GM21528 (cell line): ENCODE results near the gene EVA1B.

Experiments used
- ATAC-seq: cut with Tn5 transposase; IDR thresholded peaks from one replicate; pipeline ENCODE4 v1.9.1; 2021; ENCODE audit warnings: mild to moderate bottlenecking, moderate library complexity; ENCODE audit not compliant: unreplicated experiment, low FRiP score

The EVA1B gene

DNA sequence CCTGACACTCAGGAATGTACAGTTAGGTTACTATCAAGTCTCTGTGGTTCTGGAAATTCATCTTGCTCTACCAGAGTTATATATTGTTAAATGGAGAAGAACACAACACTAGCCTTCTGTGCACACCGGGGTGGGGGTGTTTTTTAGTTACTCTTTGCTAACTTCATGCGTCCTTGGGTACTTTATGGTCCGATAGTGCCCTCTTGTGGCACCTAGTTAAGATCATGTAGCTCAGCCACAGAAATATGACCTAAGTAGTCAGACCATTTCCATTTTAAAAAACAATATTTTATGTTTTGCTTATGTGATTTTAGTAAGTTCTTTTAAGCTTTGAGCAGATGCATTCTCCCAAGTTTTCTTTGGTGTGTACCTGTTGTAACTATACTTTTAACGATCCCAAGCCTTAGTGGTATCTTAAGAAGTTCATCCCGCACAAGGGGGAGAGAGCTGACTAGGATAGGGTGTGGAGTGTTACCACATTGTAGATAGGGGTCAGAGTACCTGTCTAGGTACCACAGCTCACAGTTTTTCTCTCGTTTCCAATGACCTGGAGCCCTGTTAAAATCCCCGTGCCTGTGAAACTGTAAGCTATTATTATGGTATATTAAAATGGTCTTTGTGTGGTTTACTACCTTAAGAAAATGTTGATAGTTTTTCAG lies 37.9 kb downstream of the EVA1B start:
- no peak for ATAC-seq

DNA sequence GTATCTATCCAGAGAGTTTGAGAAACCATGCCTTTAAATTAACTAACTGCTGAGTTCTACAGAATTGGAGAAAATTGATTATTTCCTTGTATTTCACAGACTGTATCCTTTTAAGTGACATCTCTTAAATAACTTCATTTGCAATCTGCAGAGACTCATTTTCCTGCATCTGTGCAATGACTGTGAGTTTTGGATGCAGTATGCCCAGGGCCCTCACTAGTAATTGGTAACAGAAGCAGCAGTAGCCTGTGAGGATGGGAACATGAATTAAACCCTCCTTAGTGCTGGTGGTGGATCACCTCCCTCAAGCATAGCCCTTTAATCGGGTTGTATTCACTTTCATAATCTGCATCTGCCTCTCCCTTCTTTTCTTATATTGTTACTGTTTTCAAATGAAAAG lies 38.9 kb downstream of the EVA1B start:
- no peak for ATAC-seq

DNA sequence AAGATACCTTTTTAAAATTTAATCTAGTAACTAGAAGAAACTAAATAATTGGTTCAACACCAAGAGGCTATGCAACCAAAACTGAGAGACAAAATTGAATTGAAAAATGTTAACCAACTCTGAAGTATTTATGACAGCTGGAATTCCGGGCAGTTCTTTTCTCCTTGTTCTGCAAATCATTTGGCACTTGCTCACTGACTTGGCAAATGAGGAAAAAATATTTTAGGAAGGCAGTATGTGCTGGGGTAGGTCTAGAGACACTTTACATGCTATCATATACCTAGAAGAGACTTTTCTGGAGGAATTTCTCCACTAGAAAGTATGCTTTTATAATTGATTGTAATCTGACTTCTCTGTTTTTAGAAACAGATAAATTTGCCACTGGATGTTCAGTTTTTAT lies 39.4 kb downstream of the EVA1B start:
- ATAC-seq, result no peak

DNA sequence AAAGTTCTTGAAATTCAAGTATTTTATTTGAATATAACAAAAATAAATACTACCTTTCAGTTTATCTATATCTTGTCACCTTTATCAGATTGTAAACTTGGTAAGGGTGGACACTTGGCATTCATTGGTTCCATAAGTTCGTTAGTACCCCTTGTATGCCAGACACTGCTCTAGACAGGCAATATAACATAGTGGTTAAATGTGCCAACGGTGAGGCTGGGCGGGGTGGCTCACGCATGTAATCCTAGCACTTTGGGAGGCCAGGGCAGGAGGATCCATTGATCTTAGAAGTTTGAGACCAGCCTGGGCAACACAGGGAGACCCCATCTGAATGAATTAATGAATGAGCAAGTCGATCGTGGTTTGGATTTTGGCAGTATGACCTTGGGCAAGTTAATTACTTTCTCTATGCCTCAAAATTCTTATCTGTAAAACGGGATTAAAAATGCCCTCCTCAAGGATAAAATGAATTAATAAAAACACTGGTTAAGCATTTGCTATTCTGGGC lies 43.6 kb downstream of the EVA1B start:
- ATAC-seq, result no peak

DNA sequence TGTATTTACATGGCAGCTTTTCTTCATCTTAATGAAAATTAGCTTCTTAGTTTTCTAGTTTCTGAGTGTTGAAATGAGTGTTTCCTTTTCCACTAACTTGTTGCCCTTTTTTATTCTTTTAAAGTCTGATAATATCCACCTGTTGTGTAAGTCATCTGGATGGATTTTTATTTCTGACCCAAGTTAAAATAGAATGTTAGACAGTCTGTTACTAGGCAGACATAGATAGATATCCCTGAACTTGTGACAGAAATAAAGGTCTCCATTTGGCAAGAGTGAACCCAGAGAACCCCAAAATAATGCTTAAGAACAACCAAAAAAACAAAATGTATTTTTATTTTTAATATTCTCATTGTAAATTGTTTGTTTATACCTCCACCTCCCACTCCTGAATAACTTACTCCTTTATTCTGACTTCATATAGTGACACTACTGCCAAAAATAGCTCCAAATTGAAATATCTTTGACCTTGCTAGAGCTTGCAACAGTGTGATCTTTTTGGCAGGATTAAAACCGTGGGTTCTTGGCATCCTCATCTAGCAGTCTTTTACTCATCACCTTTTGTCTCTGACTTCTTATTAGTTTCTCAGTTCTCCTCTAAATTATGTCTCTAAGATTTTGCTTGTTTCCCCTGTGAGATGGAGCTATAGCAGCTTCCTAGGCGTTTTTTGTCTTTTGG lies 44.2 kb downstream of the EVA1B start:
- no peak for ATAC-seq

DNA sequence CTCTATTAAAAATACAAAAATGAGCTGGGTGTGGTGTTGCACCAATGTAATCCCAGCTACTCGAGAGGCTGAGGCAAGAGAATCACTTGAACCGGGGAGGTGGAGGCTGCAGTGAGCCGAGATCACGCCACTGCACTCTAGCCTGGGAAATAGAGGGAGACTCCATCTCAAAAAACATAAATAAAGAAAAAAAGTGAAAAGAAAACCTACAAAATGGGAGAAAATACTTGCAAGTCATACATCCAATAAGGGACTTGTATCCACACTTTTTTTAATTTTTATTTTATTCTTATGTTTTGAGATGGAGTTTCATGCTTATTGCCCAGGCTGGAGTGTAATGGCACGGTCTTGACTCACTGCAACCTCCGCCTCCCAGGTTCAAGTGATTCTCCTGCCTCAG lies 46.8 kb downstream of the EVA1B start:
- ATAC-seq, result no peak

DNA sequence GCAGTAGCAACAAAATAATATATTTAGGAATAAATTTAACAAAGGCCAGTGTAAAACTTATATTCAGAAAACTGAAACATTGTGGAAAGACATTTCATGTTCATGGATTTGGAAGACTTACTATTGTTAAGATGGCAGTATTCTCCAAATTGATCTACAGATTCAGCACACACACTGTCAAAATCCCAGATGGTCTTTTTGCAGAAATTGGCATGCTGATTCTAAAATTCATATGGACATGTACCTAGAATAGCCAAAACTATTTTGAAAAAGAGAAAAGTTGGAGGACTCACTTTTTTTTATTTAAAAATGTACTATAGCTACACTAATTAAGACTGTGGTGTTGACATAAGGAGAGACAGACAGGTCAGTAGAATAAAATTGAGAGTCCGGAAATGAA lies 49.2 kb downstream of the EVA1B start:
- ATAC-seq, result no peak

DNA sequence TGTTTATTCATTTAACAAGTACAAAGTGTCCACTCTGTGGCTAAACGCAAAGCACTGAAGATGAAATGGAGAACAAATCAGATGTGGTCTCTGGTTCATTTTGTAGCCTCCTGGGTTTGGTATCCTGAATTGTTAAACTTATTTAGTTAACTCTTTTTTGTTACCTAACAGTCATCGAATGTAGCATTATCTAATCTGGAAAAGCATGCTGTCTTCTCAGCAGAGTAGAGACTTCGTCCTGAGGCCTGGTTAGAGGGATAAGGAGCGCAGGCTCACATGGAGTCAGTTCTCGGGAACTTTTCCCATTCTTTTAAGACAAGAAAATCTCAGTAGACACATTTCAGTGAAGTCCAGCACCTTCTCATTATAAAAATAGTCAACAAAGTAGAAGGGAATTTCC lies 50.4 kb downstream of the EVA1B start:
- no peak for ATAC-seq
